ENCODE data around the gene PRKCZ.

PRKCZ gene

GRCh38 chr1:2049718-2050431, at the start of gene PRKCZ:
TSS of gene PRKCZ (plus strand) at chr1:2050411. CDS start at chr1:2050631, 220 bp downstream.
- peak; percentile 88 for DNase-seq (ENCODE audit: low read depth)

GRCh38 chr1:2000432-2000831, 49.8 kb upstream of the PRKCZ start:
- DNase-seq (ENCODE audit: low read depth): no peak

DNA sequence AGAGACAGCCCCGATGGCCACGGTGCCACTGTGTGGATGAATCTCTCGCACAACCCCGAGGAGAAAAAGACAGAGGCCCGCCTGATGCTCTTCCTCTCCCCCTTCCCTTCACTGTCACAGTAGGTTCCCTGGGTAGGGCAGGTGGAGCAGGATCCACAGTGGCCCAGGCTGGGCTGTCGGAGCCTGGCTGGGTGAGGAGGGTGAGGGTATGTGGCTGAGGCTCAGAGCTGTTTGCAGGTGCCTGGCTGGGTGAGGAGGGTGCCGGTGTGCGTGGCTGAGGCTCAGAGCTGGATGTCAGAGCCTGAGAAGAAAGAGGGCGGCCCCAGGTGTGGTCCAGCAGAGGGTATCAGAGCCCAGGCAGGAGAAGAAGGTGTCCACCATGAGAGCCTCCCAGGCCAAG, 49.4 kb upstream of the PRKCZ start:
- no peak for DNase-seq (ENCODE audit: low read depth)

DNA sequence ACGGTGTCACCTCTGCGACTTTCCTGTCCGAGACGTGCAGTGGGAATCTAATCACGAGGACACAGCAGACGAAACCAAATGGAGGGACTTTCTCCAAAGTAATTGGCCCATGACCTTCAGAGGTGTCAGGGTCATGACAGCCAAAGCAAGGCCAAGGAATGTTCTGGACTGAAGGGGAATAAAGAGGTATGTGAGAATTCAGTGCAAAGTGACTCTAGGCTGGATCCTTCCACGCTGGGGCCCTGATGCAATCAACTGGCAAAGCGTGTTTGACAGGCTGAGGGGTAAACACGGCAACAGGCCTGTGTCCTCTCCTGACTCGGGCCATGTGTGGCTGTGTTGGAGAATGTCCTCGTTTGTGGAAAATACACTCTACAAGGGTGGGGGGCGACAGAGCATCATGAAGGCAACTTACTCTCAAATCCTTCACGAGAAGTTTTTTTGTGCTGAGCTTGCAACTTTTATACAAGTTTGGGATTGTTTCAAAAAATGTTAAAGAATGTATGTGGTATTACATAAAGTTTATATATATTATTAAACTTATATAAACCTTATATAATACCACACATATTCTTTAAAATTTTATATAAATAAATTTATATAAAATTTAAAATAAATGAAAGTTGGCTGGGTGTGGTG, 48.3 kb upstream of the PRKCZ start:
- DNase-seq (ENCODE audit: low read depth): no peak

GRCh38 chr1:2003541-2004131, 46.6 kb upstream of the PRKCZ start, which contains the start of gene CFAP74:
TSS of gene CFAP74 (minus strand) at chr1:2003786. CDS start at chr1:1990956, 12,830 bp downstream.
- DNase-seq (ENCODE audit: low read depth): no peak

GRCh38 chr1:2004856-2005255, 45.4 kb upstream of the PRKCZ start:
- no peak for DNase-seq (ENCODE audit: low read depth)

DNA sequence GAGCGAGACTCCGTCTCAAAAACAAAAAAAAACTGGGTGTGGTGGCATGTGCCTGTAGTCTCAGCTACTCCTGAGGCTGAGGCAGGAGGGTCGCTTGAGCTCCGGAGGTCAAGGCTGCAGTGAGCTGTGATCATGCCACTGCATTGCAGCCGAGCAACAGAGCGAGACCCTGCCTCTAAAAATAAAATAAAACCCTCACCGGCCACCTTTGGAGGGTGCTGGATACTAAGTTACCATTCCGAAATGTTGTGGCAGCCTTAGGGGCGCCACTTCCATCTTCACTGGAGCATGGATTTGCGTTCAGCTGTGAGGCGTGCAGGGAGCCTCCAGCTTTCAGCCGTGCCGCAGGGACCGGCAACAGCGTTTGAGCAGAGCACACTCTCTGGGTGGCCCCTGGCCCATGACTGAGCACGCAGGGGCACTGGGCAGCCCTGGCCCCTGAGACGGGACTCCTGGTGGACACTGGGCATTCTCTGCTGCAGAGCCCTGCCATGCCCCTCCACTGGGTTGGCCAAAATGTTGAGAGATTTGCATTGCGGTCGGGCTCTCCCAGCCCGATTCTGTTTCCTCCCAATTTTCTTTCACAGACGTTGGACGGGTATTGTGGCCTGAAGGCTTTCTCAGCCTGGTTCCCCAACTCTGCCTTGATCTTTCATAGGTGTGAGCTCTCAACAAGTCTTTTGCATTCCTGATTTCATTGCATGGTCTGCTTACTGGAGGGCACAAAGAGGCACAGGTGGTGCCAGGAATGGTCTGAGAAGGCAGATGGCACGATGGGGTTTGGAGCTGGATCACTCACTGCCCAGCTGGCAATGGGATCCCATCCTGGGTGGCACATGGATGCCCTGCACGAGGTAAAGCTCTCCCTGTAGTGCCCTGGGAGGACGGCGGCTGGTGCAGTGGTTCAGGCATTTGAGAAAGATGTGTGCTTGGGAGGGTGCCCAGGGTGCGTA, 40.8 kb upstream of the PRKCZ start:
- no peak for DNase-seq (ENCODE audit: low read depth)

DNA sequence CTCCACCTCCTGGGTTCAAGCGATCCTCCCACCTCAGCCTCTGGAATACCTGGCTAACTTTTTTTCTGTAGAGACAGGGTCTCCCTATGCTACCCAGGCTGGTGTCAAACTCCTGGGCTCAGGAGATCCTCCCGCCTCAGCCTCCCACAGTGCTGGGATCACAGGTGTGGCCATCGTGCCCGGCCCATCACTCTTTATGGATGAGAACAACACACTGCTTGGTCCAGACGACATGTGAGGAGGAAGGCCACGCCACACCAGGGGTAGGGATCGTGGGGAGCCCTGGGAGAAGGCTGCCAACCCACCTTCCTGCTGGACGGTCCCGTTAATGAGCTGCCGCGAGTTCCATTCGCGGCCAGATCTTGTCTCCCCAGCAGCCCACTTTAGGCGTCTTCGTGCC, 36.0 kb upstream of the PRKCZ start:
- DNase-seq (ENCODE audit: low read depth): no peak

GRCh38 chr1:2014741-2015735, 35.2 kb upstream of the PRKCZ start:
- no peak for DNase-seq (ENCODE audit: low read depth)

DNA sequence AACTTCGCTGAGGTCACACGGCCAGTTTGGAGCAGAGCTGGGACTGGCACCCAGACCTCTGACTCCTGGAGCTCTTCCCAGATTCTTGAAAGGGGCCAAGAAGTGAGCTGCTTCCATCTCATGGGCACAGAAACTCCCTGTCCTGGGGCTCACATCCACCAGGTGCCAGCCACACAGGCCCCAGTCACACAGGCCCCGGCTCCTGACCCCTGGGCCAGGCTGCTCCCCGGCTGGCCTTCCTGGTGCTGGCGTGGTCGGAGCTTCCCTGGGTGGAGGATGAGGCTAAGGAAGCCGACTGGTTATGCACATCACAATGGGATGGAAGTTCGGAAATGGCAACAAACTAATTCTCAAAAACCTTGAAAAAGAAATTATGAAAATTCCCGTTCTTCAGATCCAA, 34.1 kb upstream of the PRKCZ start:
- DNase-seq (ENCODE audit: low read depth): no peak

- DNase-seq (ENCODE audit: low read depth): no peak
Measured at GRCh38 chr1:2018217-2019171, 31.7 kb upstream of the PRKCZ start.

DNA sequence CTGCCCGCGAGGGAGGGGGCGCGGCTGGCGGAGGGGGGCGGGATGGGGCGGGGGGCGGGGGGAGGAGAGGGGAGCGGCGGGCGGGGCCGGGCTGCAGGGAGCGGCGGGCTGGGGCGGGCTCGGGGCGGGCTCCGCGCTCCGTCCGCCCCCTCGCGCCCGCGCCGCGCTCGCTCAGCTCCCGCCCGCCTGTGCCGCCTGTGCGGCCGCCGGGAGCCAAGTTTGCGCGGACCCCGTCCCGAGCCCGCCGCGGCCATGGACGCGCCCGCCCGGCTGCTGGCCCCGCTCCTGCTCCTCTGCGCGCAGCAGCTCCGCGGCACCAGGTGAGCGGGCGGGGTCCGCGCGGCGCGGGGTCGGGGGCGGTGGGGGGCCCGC, 31.1 kb upstream of the PRKCZ start, which contains the start of gene GABRD:
Gene GABRD (plus strand): TSS at position 174 of the 372 bp plus-strand sequence. CDS start 79 bp downstream, at position 253.
- no peak for DNase-seq (ENCODE audit: low read depth)

DNA sequence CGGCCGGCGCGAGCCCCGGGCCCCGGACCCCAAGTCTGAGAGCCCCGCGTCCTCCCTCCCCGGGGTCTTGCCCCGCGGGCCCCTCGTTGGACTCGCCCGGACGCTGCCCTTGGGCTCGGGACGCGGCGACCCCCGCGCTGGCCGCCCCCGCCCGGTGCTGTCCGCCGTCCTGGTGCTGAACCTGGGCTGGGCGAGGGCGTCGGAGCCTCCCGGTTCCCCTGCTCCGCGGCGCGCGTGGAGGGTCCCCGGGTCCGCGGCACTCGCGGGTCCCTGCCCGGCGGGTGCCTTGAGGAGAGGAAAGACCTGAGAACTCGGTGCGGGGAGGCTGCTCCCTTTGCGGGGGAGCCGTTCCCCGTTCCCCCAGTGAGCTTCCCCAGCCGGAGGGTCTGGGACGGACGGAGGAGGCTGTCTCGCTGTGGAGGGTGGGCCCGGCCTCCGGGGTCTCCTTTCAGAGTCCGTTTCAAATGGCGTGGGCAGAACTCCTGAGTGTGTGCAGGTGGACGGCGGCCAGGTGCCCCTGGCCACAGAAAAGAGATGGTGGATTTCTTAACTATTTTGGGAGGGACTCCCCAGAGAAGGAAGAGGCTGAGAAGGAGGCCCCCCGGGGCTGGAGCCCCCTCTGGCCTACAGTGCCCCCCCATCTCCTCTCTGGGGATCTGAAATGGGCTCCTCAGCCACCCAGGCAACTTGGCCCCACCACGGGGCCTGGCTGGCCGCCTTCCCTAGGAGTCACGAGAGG, 30.5 kb upstream of the PRKCZ start:
- DNase-seq (ENCODE audit: low read depth): no peak

- DNase-seq (ENCODE audit: low read depth): no peak
Measured at GRCh38 chr1:2020310-2020655, 29.9 kb upstream of the PRKCZ start.

DNA sequence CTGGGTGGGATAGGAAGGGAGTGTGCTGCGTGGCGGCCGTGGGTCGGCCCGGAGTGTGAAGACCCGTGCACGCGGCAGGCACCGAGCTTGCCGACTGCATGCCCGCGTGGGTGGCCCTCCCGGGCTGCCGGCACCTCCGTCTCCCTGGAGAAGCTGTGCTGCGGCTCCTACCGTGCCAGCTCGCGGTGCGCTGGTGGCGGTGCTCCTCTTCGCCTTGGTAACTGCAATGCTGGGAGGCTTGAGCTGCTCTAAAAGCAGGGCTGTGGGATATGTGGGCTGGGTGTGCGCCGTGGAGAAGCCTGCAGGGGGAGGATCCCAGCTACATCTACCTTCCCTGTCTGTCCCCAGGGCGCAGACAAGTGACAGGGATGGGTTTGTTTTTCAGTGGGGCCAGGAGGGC, 28.7 kb upstream of the PRKCZ start:
- no peak for DNase-seq (ENCODE audit: low read depth)

- DNase-seq (ENCODE audit: low read depth): no peak
Measured at GRCh38 chr1:2022063-2022770, 28.0 kb upstream of the PRKCZ start.

- DNase-seq (ENCODE audit: low read depth): no peak
Measured at GRCh38 chr1:2023187-2023586, 27.0 kb upstream of the PRKCZ start.

- no peak for DNase-seq (ENCODE audit: low read depth)
Measured at GRCh38 chr1:2024451-2024850, 25.8 kb upstream of the PRKCZ start.
